HUDEP-2 (cell line): ENCODE data around the gene GAPDHS.

Experiments
- DNase-seq, 76 experiments: peaks; one replicate each; lab custom pipeline; 2025; ENCODE audit not compliant: unreplicated experiment in 76 of 76; lab: John Stamatoyannopoulos, UW

The GAPDHS gene

GRCh38 chr19:35509861-35510625, 23.2 kb upstream of the GAPDHS start:
- peak in 41 of 76 experiments; percentile 11 to 67 (median 41) for DNase-seq

GRCh38 chr19:35510626-35510964, 22.7 kb upstream of the GAPDHS start:
- DNase-seq, result no peak

GRCh38 chr19:35511337-35511736, 21.9 kb upstream of the GAPDHS start:
- DNase-seq, result no peak

GRCh38 chr19:35512831-35513627, 20.2 kb upstream of the GAPDHS start:
- DNase-seq, result no peak

GRCh38 chr19:35513628-35514281, 19.5 kb upstream of the GAPDHS start, which contains the start of gene DMKN:
DMKN (minus strand) TSS chr19:35513649; CDS start chr19:35513475, 174 bp downstream.
- DNase-seq, result no peak

- DNase-seq, result no peak
Measured at GRCh38 chr19:35514282-35514809, 18.9 kb upstream of the GAPDHS start.

- DNase-seq, result no peak
Measured at GRCh38 chr19:35516310-35516709, 16.9 kb upstream of the GAPDHS start.

- DNase-seq, result no peak
Measured at GRCh38 chr19:35517342-35517741, 15.9 kb upstream of the GAPDHS start.

GRCh38 chr19:35518313-35518712, 14.9 kb upstream of the GAPDHS start:
- no peak for DNase-seq

- DNase-seq, result no peak
Measured at GRCh38 chr19:35519291-35519690, 14.0 kb upstream of the GAPDHS start.

GRCh38 chr19:35521124-35521743, 12.0 kb upstream of the GAPDHS start:
- no peak for DNase-seq

- DNase-seq, result no peak
Measured at GRCh38 chr19:35522745-35523327, 10.4 kb upstream of the GAPDHS start.

GRCh38 chr19:35524181-35524837, 8.9 kb upstream of the GAPDHS start:
- no peak for DNase-seq

- peak in 1 of 76 experiments; percentile 14 for DNase-seq
Measured at GRCh38 chr19:35525873-35526272, 7.4 kb upstream of the GAPDHS start.

- DNase-seq, result no peak
Measured at GRCh38 chr19:35528218-35529038, 4.8 kb upstream of the GAPDHS start, which contains the start of gene SBSN. SBSN (minus strand) TSS chr19:35528311; CDS start chr19:35528281, 30 bp downstream.

- DNase-seq, result no peak
Measured at GRCh38 chr19:35529241-35530218, 3.7 kb upstream of the GAPDHS start.

GRCh38 chr19:35531291-35531690, 2.0 kb upstream of the GAPDHS start:
- DNase-seq, result no peak
